GM23338 (cell line): Measurements from ENCODE around the gene SLC22A14. TPM values are rescaled to one million over a fixed set of nuclear protein-coding genes. Genes with fewer than 3 reads are reported as not detected.

Source experiments
- ATAC-seq: fragments of 200-7000 bp; cut with Tn5 transposase; 3 replicates; pipeline ENCODE4 v1.9.1; 2020
- DNase-seq: peaks from one replicate; pipeline ENCODE4 v3.0.0-alpha.2; 2015; ENCODE audit warnings: low spot score
- H2AFZ ChIP-seq: fragments of 200-600 bp; sonication (generic); 2 replicates; pipeline ENCODE4 v1.8.0; 2016; ENCODE audit warnings: antibody characterized with exemption, mild to moderate bottlenecking, moderate library complexity
- H3F3A ChIP-seq: fragments of 200-600 bp; sonication (generic); replicated peaks from 2 replicates; pipeline ENCODE4 v1.8.0; 2017; ENCODE audit warnings: antibody characterized with exemption, mixed run types, low read depth
- H3K27ac ChIP-seq: fragments of 200-600 bp; sonication (generic); 2 replicates; pipeline ENCODE4 v1.6.1; 2016; ENCODE audit warnings: low read depth
- H3K27me3 ChIP-seq: fragments of 200-600 bp; sonication (generic); 2 replicates; pipeline ENCODE4 v1.8.0; 2016; ENCODE audit warnings: mild to moderate bottlenecking, mixed run types, moderate library complexity; ENCODE audit not compliant: insufficient read depth
- H3K36me3 ChIP-seq: fragments of 200-600 bp; sonication (generic); 2 replicates; pipeline ENCODE4 v1.8.0; 2016; ENCODE audit warnings: mild to moderate bottlenecking; ENCODE audit not compliant: insufficient read depth
- H3K4me1 ChIP-seq: fragments of 200-600 bp; sonication (generic); 2 replicates; pipeline ENCODE4 v1.8.0; 2016; ENCODE audit warnings: mild to moderate bottlenecking, moderate library complexity; ENCODE audit not compliant: insufficient read depth
- H3K4me2 ChIP-seq: fragments of 200-600 bp; sonication (generic); 2 replicates; pipeline ENCODE4 v1.7.1; 2017; ENCODE audit warnings: mixed run types
- H3K4me3 ChIP-seq: fragments of 200-600 bp; sonication (generic); 2 replicates; pipeline ENCODE4 v1.6.1; 2016; ENCODE audit warnings: mixed run types
- H3K79me2 ChIP-seq: fragments of 200-600 bp; sonication (generic); replicated peaks from 2 replicates; pipeline ENCODE4 v1.8.0; 2017; ENCODE audit warnings: mild to moderate bottlenecking; ENCODE audit not compliant: insufficient read depth
- H3K9me2 ChIP-seq: fragments of 200-600 bp; sonication (generic); 2 replicates; pipeline ENCODE4 v1.8.0; 2017; ENCODE audit not compliant: insufficient read depth
- H4K20me1 ChIP-seq: fragments of 200-600 bp; sonication (generic); replicated peaks from 2 replicates; pipeline ENCODE4 v1.8.0; 2017; ENCODE audit warnings: mild to moderate bottlenecking; ENCODE audit not compliant: insufficient read depth
- H3K27ac Mint-ChIP-seq: 2 replicates; pipeline ENCODE4 v1.8.0; 2020; ENCODE audit warnings: inconsistent platforms, mild to moderate bottlenecking, moderate library complexity, mixed read lengths
- H3K27me3 Mint-ChIP-seq: 3 replicates; pipeline ENCODE4 v1.8.0; 2022; ENCODE audit warnings: low read depth, mild to moderate bottlenecking, moderate library complexity, mixed read lengths, inconsistent platforms; ENCODE audit not compliant: insufficient read depth, poor library complexity
- H3K36me3 Mint-ChIP-seq: 3 replicates; pipeline ENCODE4 v1.8.0; 2021; ENCODE audit warnings: low read depth, mild to moderate bottlenecking, inconsistent platforms, moderate library complexity, mixed read lengths
- H3K4me1 Mint-ChIP-seq: 3 replicates; pipeline ENCODE4 v1.8.0; 2020; ENCODE audit warnings: mild to moderate bottlenecking, inconsistent platforms, mixed read lengths
- H3K4me3 Mint-ChIP-seq: 3 replicates; pipeline ENCODE4 v1.8.0; 2021; ENCODE audit warnings: moderate library complexity, mild to moderate bottlenecking, inconsistent platforms, mixed read lengths
- H3K9me3 Mint-ChIP-seq: 3 replicates; pipeline ENCODE4 v1.8.0; 2020; ENCODE audit warnings: moderate library complexity, mild to moderate bottlenecking, inconsistent platforms, mixed read lengths
- CREB1 ChIP-seq: fragments of 250-450 bp; sonication (Bioruptor Pico); IDR thresholded peaks from 2 replicates; pipeline ENCODE4 v1.5.0; 2020; ENCODE audit warnings: low read depth, mild to moderate bottlenecking, moderate library complexity
- ETS1 ChIP-seq: IDR thresholded peaks from 2 replicates; pipeline ENCODE4 v1.6.1; 2016; ENCODE audit warnings: antibody characterized with exemption
- EZH2 ChIP-seq: fragments of 200-600 bp; sonication (generic); IDR thresholded peaks from one replicate; pipeline ENCODE4 v1.8.0; 2017; ENCODE audit warnings: antibody characterized with exemption, mild to moderate bottlenecking, low read depth; ENCODE audit not compliant: unreplicated experiment
- EZH2phosphoT487 ChIP-seq: fragments of 200-600 bp; sonication (generic); IDR thresholded peaks from one replicate; pipeline ENCODE4 v1.8.1; 2018; ENCODE audit warnings: antibody characterized with exemption; ENCODE audit not compliant: unreplicated experiment
- JUNB ChIP-seq: IDR thresholded peaks from one replicate; pipeline ENCODE4 v1.6.1; 2016; ENCODE audit warnings: antibody characterized with exemption; ENCODE audit not compliant: unreplicated experiment
- NANOG ChIP-seq: IDR thresholded peaks from 2 replicates; pipeline ENCODE4 v1.6.1; 2016; ENCODE audit warnings: antibody characterized with exemption, borderline replicate concordance
- POLR2AphosphoS5 ChIP-seq: IDR thresholded peaks from 2 replicates; pipeline ENCODE4 v1.6.1; 2016; ENCODE audit warnings: antibody characterized with exemption, low read depth
- REST ChIP-seq: IDR thresholded peaks from one replicate; pipeline ENCODE4 v1.6.1; 2018; ENCODE audit warnings: antibody characterized with exemption; ENCODE audit not compliant: unreplicated experiment
- ZNF114 ChIP-seq: fragments of 250-450 bp; sonication (Bioruptor Pico); IDR thresholded peaks from 2 replicates; pipeline ENCODE4 v1.5.0; 2020; ENCODE audit warnings: mild to moderate bottlenecking, moderate library complexity
- ZNF331 ChIP-seq: fragments of 250-450 bp; sonication (Bioruptor Pico); IDR thresholded peaks from 2 replicates; pipeline ENCODE4 v1.5.0; 2020; ENCODE audit warnings: low read depth, mild to moderate bottlenecking, moderate library complexity
- ZNF462 ChIP-seq: fragments of 250-450 bp; sonication (Bioruptor Pico); IDR thresholded peaks from 2 replicates; pipeline ENCODE4 v1.5.0; 2020; ENCODE audit warnings: mild to moderate bottlenecking, moderate library complexity
- polyA plus RNA-seq: library from polyadenylated mRNA; unstranded; fragments of >200 nt; fragmentation: Nextera tagmentation; extraction: Ambion mirVana; gene quantifications from 2 replicates; pipeline ENCODE4 v1.2.1, GENCODE V29; 2016
- total RNA-seq: library from RNA; depleted of rRNA; stranded (reverse); fragments of >200 nt; shearing (Covaris generic); gene quantifications from 2 replicates; pipeline ENCODE4 v1.2.3, GENCODE V29; 2014

SLC22A14 gene
- total and polyA plus RNA-seq, 2 experiments from 2014 or later: not detected

GRCh38 chr3:38317192-38317759 lies 35.2 kb downstream of the SLC22A14 start (continued):
- no peak for TF ChIP-seq ZNF462 (CRISPR knock-in tag)
- no peak for TF ChIP-seq ETS1
- TF ChIP-seq CREB1 (CRISPR knock-in tag): no peak
- no peak for TF ChIP-seq JUNB

GRCh38 chr3:38318766-38319671 lies 36.9 kb downstream of the SLC22A14 start:
- Mint-ChIP-seq H3K36me3 (no peaks in the 10 kb centered on the region; the same call in 2 of the 3 replicates), H3K4me1 (peaks cover 9% of the 10 kb centered on the region; the same call in 2 of the 3 replicates), H3K27ac (no peak overlapping the region), H3K9me3 (no peaks in the 10 kb centered on the region; the same call in 2 of the 3 replicates), H3K4me3 (no peak overlapping the region), H3K27me3 (peaks cover 10% of the 10 kb centered on the region)
- H3K36me3 ChIP-seq: no peaks in the 10 kb centered on the region
- no peaks in the 10 kb centered on the region for H3K79me2 ChIP-seq
- DNase-seq (no peak), ATAC-seq (no peak)
- no peak overlapping the region for H3K4me3 ChIP-seq
- no peak overlapping the region for H3K27ac ChIP-seq
- no peaks in the 10 kb centered on the region for H3K4me1 ChIP-seq
- H2AFZ ChIP-seq: no peak overlapping the region
- H3K27me3 ChIP-seq: no peaks in the 10 kb centered on the region
- no peaks in the 10 kb centered on the region for H3F3A ChIP-seq
- no peak overlapping the region for H3K4me2 ChIP-seq
- no peaks in the 10 kb centered on the region for H4K20me1 ChIP-seq
- H3K9me2 ChIP-seq: 0 out of 2 replicates have a peak, but pooled peaks cover 3% of the 10 kb centered on the region
- TF ChIP-seq EZH2 (no peak), POLR2AphosphoS5 (no peak), REST (no peak), EZH2phosphoT487 (no peak), ZNF331 (no peak), ZNF114 (CRISPR knock-in tag) (no peak), NANOG (no peak)
